ENCODE results near the gene KCNIP4.

KCNIP4 gene

GRCh38 chr4:21191317-21191716 is 757.3 kb downstream of the KCNIP4 start:
- no peak for DNase-seq (ENCODE audit: low read depth)

GRCh38 chr4:21184788-21185187 is 763.8 kb downstream of the KCNIP4 start:
- no peak for DNase-seq (ENCODE audit: low read depth)

GRCh38 chr4:21181716-21182115 is 766.9 kb downstream of the KCNIP4 start:
- no peak for DNase-seq (ENCODE audit: low read depth)

GRCh38 chr4:21177871-21178270 is 770.7 kb downstream of the KCNIP4 start:
- no peak for DNase-seq (ENCODE audit: low read depth)

GRCh38 chr4:21177092-21177491 is 771.5 kb downstream of the KCNIP4 start:
- DNase-seq (ENCODE audit: low read depth): no peak

GRCh38 chr4:21167711-21168110 is 780.9 kb downstream of the KCNIP4 start:
- no peak for DNase-seq (ENCODE audit: low read depth)

- DNase-seq (ENCODE audit: low read depth): no peak
Observed at GRCh38 chr4:21155367-21155766, 793.2 kb downstream of the KCNIP4 start.

GRCh38 chr4:21139327-21139726 is 809.2 kb downstream of the KCNIP4 start:
- no peak for DNase-seq (ENCODE audit: low read depth)

- no peak for DNase-seq (ENCODE audit: low read depth)
Observed at GRCh38 chr4:21136051-21136630, 812.4 kb downstream of the KCNIP4 start.

- DNase-seq (ENCODE audit: low read depth): no peak
Observed at GRCh38 chr4:21134994-21135393, 813.6 kb downstream of the KCNIP4 start.

- no peak for DNase-seq (ENCODE audit: low read depth)
Observed at GRCh38 chr4:21130606-21131005, 818.0 kb downstream of the KCNIP4 start.

GRCh38 chr4:21126014-21126512 is 822.5 kb downstream of the KCNIP4 start:
- DNase-seq (ENCODE audit: low read depth): no peak

- no peak for DNase-seq (ENCODE audit: low read depth)
Observed at GRCh38 chr4:21118301-21118700, 830.3 kb downstream of the KCNIP4 start.

GRCh38 chr4:21117541-21118180 is 830.9 kb downstream of the KCNIP4 start:
- DNase-seq (ENCODE audit: low read depth): no peak

GRCh38 chr4:21113496-21114223 is 834.9 kb downstream of the KCNIP4 start:
- DNase-seq (ENCODE audit: low read depth): no peak

- DNase-seq (ENCODE audit: low read depth): no peak
Observed at GRCh38 chr4:21102667-21103066, 845.9 kb downstream of the KCNIP4 start.

- DNase-seq (ENCODE audit: low read depth): no peak
Observed at GRCh38 chr4:21097865-21098264, 850.7 kb downstream of the KCNIP4 start.

GRCh38 chr4:21097026-21097425 is 851.5 kb downstream of the KCNIP4 start:
- no peak for DNase-seq (ENCODE audit: low read depth)

GRCh38 chr4:21092531-21092930 is 856.0 kb downstream of the KCNIP4 start:
- no peak for DNase-seq (ENCODE audit: low read depth)

- DNase-seq (ENCODE audit: low read depth): no peak
Observed at GRCh38 chr4:21090094-21090666, 858.4 kb downstream of the KCNIP4 start.

GRCh38 chr4:21083413-21083812 is 865.2 kb downstream of the KCNIP4 start:
- DNase-seq (ENCODE audit: low read depth): no peak

GRCh38 chr4:21077967-21078366 is 870.6 kb downstream of the KCNIP4 start:
- DNase-seq (ENCODE audit: low read depth): no peak

GRCh38 chr4:21067351-21067750 is 881.2 kb downstream of the KCNIP4 start:
- DNase-seq (ENCODE audit: low read depth): no peak
